ENCODE results near the gene XPO6.
A peak's percentile ranks its signal among the peaks of the same experiment; 100 is the strongest.
"Not testable (repeated sequence)": the region's sequence is repeated elsewhere in the genome, so short reads cannot be mapped to it uniquely, and the experiment has no call there.

XPO6 gene, protein sequence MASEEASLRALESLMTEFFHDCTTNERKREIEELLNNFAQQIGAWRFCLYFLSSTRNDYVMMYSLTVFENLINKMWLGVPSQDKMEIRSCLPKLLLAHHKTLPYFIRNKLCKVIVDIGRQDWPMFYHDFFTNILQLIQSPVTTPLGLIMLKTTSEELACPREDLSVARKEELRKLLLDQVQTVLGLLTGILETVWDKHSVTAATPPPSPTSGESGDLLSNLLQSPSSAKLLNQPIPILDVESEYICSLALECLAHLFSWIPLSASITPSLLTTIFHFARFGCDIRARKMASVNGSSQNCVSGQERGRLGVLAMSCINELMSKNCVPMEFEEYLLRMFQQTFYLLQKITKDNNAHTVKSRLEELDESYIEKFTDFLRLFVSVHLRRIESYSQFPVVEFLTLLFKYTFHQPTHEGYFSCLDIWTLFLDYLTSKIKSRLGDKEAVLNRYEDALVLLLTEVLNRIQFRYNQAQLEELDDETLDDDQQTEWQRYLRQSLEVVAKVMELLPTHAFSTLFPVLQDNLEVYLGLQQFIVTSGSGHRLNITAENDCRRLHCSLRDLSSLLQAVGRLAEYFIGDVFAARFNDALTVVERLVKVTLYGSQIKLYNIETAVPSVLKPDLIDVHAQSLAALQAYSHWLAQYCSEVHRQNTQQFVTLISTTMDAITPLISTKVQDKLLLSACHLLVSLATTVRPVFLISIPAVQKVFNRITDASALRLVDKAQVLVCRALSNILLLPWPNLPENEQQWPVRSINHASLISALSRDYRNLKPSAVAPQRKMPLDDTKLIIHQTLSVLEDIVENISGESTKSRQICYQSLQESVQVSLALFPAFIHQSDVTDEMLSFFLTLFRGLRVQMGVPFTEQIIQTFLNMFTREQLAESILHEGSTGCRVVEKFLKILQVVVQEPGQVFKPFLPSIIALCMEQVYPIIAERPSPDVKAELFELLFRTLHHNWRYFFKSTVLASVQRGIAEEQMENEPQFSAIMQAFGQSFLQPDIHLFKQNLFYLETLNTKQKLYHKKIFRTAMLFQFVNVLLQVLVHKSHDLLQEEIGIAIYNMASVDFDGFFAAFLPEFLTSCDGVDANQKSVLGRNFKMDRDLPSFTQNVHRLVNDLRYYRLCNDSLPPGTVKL

DNA sequence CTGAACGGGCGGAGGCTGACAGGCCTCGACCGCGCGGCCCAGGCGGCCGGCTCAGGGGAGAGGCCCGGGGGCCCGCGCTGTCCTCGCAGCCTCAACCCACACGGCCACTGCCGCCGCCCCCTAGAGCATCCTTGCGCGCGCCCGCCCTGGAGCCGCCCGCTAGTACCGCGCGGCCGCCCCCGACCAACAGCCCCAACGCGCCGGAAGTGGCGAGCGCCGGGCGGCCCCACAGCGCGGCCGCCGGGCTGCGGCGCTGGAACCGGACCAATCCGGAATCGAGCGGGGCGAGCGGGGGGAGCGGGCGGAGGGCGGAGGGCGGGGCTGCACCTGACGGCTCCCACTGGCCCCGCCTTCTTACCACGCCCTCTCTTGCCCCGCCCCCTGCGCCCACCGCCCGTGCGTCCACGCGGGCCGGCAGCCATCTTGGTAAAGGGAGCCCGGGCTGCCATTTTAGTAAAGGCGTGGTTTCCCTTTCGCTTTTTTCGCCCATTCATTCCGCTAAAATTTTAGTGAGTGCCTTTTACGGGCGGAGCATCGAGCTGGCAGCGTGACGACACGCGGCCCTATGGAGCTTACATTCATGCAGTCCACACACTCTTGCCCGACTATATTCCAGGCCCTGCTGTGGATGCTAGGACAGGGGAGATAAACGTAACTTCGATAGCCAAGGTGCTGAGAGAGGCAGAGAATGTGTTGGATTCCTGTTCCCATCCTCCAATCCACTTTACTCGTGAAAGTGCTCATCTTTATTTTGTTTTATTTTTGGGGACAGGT, at the start of gene XPO6:
TSS of gene XPO6 (minus strand) at position 208 of the 774 bp plus-strand sequence. CDS start 597 bp downstream, outside the sequence.
- peak; percentile 97 to 99 (median 98) for DNase-seq (ENCODE audit: low read depth in 2 of 3, low spot score in 2 of 3)

DNA sequence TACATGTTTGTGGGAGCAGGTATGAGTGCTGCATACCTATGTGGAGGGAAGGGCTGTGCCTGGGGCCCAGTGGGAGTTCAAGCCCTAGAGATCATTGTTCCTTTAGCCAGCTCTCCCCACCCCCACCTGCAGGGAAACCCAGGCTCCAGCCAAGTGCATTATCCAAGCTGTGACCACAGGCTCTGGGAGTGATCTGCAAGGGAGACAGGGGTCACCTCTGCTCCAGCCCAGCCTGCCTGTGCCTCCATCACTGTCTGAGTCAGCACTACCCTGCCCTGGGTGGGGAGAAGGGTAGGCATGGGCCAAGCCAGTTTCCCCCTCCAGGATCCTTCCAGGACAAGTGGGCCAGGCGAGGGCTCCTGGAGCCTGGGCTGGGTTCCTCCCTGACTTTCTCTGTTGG, 48.4 kb upstream of the XPO6 start:
- DNase-seq (ENCODE audit: low read depth in 2 of 3, low spot score in 2 of 3) = no peak

DNA sequence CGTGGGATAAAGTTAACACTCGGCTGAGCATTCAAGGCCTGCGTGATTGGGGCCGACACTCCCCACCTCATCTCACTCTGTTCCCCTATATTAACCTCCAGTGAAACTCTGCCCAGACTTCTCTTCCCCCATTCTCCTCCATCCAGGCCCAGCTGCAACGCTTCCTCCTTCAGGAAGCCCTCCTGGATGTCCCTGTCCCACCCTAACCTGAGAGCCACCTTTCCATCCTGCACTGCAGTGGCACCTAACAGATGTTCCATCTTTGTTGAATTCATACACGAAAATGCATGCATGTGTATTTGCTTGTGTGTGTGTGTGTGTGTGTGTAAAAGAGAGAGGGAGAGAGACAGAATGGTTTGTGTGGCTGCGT, 48.0 kb upstream of the XPO6 start:
- no peak for DNase-seq (ENCODE audit: low read depth in 2 of 3, low spot score in 2 of 3)

DNA sequence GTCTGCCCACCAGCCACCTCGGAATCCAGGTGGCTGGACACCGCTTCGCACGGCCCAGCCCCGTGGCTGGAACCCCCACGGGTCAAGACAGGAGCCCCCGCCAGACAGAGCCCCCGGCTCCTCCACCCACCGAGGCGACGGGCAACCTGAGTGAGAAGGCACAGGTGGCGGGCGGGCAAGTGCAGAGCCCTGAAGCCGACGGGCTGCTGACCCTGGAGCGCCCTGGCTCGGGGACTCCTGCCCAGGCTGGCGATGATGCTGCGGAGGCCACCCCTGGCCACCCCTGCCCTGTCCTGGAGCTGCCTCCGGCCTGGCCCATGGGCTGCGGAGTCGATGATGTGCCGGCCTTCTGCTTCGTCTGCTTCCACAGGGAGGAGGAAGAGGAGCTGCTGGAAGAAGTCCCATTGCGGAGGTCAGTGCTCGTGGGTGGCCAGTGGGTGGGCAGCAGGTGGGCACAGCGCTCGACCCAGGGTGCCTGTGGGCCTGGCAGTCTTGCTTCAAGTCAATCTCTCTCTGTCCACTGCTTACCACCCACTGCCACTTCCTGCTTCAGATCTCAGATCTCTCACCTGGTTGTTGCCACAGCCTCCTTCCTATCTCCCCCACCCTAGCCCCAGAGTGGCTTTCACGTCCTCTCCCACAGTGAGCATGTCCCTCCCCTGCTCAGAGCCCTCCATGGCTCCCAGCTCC, 47.5 kb upstream of the XPO6 start:
- DNase-seq (ENCODE audit: low read depth in 2 of 3, low spot score in 2 of 3) = no peak

DNA sequence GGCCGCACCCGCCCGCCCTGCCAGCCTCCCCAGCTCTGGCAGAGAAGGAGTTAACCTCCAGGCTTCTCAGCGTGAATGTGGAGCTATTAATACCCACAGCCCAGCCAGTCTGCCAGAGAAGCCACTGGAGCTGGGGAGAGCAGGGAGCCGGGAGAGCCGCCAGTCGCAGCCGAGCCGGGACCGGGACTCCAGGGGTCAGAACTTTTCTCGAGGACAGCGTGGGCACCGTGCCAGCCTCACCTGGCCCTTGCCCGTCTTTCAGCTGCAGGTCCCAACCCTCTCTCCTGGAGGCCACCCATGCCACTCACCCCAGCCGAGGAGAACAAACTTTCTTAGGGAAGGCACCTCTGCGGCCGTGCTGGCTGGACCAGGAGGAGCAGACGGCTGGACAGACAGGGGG, 46.8 kb upstream of the XPO6 start:
- DNase-seq (ENCODE audit: low read depth in 2 of 3, low spot score in 2 of 3) = no peak

DNA sequence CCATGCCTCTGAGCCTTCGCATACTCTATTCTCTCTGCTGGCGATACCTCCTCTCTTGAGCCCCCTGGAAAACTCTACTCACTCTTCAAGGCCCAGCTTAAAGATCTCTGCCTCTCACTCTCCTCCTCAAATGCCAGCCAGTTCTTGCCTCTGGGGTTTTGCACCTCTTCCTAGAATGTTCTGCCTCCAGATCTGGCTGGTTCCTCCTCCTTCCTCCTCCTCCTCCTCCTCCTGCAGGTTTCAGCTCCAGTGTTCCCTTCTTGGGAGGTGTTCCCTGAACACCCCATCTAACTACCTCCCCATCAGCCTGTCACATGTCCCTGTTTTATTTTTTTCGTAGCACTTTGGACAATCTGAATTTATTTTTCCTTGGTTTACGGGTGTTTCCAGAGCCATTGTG, 45.5 kb upstream of the XPO6 start:
- no peak for DNase-seq (ENCODE audit: low read depth in 2 of 3, low spot score in 2 of 3)

DNA sequence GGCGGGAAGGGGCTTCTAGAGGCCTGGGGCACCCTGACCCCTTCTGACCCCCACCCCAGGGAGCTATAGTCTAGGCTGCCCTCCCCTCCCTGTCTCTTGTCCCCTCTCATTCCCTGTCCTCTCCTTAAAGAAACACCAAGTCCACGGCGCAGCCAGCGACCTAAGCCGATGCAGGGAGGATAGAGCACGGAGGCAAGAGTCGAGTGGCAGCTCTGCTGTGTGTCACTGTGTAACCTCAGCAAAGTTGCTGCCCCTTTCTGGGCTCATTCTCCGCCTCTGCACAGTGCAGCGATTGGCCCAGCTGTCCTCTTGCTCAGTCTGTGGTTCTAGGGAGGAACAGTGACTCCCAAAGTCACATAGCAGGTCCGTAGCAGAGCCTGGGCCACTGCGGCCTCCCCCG, 44.1 kb upstream of the XPO6 start:
- DNase-seq (ENCODE audit: low read depth in 2 of 3, low spot score in 2 of 3) = no peak

DNA sequence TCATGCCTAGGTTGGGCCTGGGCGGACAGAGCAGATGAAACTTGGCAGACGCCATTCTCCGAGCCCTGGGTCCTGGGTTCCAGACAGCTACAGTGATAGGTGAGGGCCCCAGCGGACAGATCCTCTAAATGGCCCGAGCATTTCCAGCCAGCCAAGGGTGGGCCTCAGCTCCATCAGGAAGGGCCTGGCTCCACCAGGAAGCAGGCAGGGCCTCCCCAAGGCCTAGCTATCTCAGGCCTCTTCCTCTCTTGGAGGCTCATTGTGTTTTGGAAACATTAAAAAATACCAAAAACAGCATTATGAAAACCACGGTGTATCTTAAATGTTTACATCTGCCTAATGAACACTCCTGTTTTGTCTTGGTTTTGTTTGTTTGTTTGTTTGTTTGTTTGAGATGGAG, 42.4 kb upstream of the XPO6 start:
- no peak for DNase-seq (ENCODE audit: low read depth in 2 of 3, low spot score in 2 of 3)

DNA sequence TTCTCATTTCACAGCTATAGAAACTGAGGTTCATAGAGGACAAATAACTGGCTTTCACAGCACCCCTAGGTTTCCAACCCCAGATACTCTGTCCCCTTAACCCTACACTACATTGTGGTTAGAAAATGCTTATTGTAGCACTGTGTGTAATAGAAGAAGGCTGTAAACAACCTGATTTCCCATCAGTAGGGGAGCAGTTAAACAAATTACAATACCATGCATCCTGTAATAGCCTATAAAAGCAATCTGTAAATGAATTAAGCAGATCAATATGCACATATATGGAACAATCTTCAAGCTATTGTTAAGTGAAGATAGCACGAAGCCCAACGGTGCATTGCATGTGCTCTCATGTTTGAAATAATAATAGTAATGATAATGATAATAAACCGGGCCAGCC, 39.2 kb upstream of the XPO6 start:
- DNase-seq (ENCODE audit: low read depth in 2 of 3, low spot score in 2 of 3) = no peak

DNA sequence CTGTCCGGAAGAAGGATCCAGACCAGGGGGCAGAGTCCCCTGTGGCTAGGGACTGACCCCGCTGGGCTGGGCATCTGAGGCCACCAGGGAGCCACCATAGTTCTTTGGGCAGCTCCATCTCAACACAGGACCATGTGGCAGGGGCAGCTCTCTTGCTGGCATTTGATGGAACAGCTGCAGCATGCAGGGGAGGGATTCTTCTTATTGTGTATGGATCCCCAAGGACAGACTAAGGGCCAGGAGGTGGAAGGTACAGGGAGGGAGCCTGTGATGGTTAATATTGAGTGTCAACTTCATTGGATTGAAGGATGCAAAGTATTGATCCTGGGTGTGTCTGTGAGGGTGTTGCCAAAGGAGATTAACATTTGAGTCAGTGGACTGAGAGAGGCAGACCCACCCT, 37.7 kb upstream of the XPO6 start:
- DNase-seq (ENCODE audit: low read depth in 2 of 3, low spot score in 2 of 3) = not testable (repeated sequence)

DNA sequence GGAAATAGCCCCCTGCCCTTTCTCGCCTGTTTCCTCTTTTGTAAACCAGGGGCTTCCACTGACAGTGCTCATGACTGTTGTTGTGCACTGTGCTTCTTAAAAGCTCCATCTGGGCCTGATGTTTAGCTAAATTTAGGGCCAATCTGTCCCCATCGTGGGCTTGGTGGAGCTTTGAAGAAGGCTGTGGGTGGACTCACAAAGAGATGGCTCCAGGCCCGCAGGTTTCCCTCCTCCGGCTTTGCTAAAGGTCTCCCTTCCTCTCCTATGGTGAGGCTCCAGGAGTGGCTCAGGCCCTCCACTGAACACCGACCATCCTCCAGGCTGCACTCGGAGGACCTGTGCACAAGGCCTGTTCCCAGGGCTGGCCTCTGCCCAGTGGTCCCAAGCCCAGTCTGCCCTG, 30.2 kb upstream of the XPO6 start:
- no peak for DNase-seq (ENCODE audit: low read depth in 2 of 3, low spot score in 2 of 3)

DNA sequence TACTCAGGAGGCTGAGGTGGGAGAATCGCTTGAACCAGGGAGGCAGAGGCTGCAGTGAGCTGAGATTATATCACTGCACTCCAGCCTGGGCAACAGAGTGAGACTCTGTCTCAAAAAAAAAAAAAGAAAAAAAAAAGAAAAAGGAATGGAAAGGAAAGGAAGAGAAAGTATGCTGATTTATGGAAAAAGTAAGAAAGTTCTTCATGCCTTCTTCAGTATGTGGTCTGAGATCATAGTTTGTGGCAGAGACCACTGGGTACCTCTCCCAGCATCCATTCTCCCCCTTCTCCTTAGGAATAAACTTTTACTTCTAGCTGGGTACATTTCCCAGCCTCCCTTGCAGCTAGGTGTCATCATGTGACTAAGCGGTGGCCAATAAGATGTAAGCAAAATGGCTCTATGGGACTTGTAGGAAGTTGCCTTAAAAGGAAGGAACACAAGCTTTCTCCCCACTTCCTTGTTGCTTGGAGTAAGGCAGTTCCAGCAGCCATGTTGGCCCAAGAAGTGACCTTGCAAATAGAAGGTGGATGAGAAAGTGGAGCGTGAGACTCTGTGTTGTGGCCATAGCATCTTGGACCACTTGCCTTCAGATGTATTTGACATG, 26.1 kb upstream of the XPO6 start:
- DNase-seq (ENCODE audit: low read depth in 2 of 3, low spot score in 2 of 3) = no peak

DNA sequence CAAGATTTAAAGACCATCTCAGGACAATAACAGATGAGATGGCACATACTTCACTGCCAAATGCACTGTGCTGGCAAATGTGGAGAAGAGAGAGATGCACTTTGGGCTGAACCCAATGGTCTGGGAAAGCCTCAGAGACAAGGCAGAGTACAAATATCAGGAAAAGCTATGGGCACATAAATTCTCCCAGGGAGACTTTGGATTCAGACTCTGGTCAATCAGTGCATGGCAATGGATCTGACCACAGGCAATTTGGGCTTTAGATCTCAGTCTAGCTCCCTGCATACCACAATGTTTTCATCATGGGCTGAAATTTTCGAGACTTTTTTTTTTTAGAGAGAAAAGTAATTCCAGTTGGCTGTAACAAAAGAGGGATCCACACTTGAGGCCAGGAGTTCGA, 20.0 kb upstream of the XPO6 start:
- DNase-seq (ENCODE audit: low read depth in 2 of 3, low spot score in 2 of 3) = no peak

DNA sequence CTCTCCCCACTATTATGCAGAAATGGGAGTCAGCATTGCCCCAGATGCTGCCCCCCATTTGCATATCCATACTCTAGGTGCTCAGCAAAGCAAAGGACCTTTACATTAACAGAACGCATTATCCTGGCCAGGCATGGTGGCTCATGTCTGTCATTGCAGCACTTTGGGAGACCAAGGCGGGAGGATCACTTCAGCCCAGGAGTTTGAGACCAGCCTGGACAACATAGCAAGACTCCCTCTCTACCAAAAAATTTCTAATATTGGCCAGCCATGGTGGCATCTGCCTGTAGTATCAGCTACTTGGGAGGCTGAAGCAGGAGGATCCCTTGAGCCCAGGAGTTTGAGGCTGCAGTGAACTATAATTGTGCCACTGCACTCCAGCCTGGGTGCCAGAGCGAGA, 12.1 kb upstream of the XPO6 start:
- not testable (repeated sequence) for DNase-seq (ENCODE audit: low read depth in 2 of 3, low spot score in 2 of 3)

DNA sequence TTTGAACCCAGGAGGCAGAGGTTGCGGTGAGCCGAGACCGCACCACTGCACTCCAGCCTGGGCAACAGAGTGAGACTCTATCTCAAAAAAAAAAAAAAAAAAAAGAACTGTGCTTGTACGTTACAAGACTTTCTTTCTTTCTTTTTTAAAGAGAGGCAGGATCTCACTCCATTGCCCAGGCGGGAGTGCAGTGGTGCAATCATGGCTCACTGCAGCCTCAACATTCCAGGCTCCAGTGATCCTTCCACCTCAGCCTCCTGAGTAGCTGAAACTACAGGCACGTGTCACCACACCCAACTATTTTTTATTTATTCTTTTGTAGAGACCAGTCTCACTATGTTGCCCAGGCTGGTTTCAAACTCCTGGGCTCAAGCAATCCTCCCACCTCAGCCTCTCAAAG, 8.0 kb upstream of the XPO6 start:
- not testable (repeated sequence) for DNase-seq (ENCODE audit: low read depth in 2 of 3, low spot score in 2 of 3)

DNA sequence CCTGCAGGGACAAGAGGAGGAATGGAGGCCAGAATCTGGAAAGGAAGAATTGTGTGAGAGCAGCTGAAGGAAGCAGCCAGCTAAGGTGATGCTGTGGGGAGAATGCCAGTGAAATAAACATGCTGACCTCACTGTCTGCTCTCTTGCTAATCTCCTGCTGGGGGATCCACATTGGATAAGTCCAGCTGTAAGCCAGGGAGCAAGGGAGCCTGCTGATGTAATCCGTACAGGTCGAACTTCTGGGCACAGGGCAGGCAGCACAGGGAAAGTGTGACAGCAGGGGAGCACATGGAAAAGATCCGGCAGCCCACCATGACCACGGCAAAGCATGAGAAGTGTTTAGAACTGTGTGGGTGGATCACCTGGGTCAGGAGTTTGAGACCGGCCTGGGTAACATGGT, 7.5 kb upstream of the XPO6 start:
- no peak for DNase-seq (ENCODE audit: low read depth in 2 of 3, low spot score in 2 of 3)

DNA sequence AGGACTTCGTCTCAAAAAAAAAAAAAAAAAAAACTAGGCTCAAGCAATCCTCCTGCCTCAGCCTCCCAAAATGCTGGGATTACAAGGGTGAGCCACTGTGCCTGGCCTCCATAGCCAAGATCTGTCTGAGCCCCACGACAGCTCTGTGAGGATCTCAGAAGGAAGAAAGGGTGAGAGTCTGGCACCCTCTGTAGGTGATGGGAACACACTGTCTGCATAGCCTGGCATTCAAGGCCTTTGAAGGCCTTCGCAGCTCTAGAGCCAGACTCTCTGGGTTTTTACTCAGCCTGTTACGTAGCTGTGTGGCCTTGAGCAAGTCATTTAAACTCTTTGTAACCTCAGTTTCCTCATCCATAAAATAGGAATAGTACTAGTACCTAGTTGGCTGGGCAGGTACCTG, 6.3 kb upstream of the XPO6 start:
- DNase-seq (ENCODE audit: low read depth in 2 of 3, low spot score in 2 of 3) = no peak

DNA sequence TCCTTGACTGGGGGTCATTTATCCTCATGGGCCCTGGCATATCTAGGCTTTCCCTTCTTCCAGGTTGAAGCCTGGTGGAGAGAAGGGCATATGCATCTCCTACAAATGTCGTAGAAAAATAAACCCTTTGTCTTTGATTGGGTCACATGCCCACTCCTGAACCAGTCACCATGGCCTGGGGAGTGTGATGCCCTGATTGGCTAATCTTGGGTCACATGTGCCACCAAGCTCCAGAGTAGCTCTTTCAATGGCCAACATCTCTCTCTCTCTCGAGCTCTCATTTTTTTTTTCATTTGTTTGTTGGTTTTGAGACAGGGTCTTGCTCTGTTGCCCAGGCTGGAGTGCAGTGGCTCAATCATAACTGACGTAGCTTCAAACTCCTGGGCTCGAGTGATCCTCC, 5.6 kb upstream of the XPO6 start:
- DNase-seq (ENCODE audit: low read depth in 2 of 3, low spot score in 2 of 3) = no peak

DNA sequence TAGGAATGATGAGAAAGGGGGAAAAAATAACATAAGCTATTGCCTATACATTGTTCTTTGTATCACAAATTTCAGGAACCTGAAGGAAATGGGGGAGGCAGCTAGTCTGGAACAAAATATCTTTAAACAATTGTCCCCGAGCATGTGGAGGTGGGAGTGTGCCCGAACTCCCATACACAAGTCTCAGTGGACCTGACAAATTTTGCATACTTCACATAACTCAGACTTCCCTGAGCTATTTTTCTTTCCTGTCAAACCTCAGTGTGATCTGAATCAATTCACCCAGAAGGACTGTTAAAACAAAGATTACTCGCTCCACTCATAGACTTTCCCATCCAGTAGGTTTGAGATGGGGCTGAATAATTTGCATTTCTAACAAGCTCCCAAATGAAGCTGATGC, 1.6 kb upstream of the XPO6 start:
- DNase-seq (ENCODE audit: low read depth in 2 of 3, low spot score in 2 of 3) = no peak

DNA sequence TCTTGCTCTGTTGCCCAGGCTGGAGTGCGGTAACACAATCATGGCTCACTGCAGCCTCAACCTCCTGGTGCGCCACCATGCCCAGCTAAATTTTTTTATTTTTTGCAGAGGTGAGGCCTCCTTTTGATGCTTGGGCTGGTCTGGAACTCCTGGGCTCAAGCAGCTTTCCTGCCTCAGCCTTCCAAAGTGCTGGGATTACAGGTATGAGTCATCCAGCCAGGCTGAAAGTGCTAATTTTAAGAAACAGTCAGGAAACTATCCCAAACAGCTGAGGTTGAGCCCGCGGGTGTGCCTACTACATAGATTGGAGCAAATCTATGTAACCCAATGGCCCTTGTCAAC, 738 bp upstream of the XPO6 start:
- no peak for DNase-seq (ENCODE audit: low read depth in 2 of 3, low spot score in 2 of 3)

Data from activated CD8-positive, alpha-beta memory T cell treated with anti-CD3 and anti-CD28 coated beads for 48 hours (primary cell).